ENCODE measurements around the gene ABCD3. TPM values are rescaled to one million over a fixed set of nuclear protein-coding genes. Genes with fewer than 3 reads are reported as not detected.

The ABCD3 gene
- total and polyA plus RNA-seq, 2 of the 13 experiments (the other 11 are each of a cell fraction or from before 2014, with no cell fraction given), result 27.5 to 166 TPM

- TF ChIP-seq ATAD3A (CRISPR knock-in tag; IDR thresholded peaks at IDR 0.05) (no peak), ZNF720 (CRISPR knock-in tag; IDR thresholded peaks at IDR 0.05) (no peak), SCMH1 (CRISPR knock-in tag; IDR thresholded peaks at IDR 0.05; ENCODE audit: borderline replicate concordance) (no peak), NFAT5 (CRISPR knock-in tag; IDR thresholded peaks at IDR 0.05) (no peak), MED1 (CRISPR knock-in tag; IDR thresholded peaks at IDR 0.05) (0 out of 2 replicates have a peak, but pooled peaks have one; percentile 21), GLMP (CRISPR knock-in tag; IDR thresholded peaks at IDR 0.05; ENCODE audit: borderline replicate concordance) (no peak), FOXK2 (IDR thresholded peaks at IDR 0.05) (no peak), ZNF318 (CRISPR knock-in tag; IDR thresholded peaks at IDR 0.05) (no peak), SAFB2 (CRISPR knock-in tag; IDR thresholded peaks at IDR 0.05; ENCODE audit: borderline replicate concordance, low read depth) (no peak), HNRNPH1 (optimal IDR thresholded peaks at IDR 0.05; ENCODE audit: low read depth, low read length) (no peak), MTF2 (CRISPR knock-in tag; IDR thresholded peaks at IDR 0.05; ENCODE audit: borderline replicate concordance) (no peak), RFX3 (CRISPR knock-in tag; IDR thresholded peaks at IDR 0.05) (no peak), ZNF772 (CRISPR knock-in tag; IDR thresholded peaks at IDR 0.05) (no peak), ARID2 (CRISPR knock-in tag; IDR thresholded peaks at IDR 0.05; ENCODE audit: borderline replicate concordance) (no peak), MIER3 (CRISPR knock-in tag; IDR thresholded peaks at IDR 0.05; ENCODE audit: borderline replicate concordance) (no peak)
Observed at GRCh38 chr1:94540440-94541245, 122.5 kb downstream of the ABCD3 start (continued).

Data from HepG2 (cell line).